Activated T-cell treated with anti-CD3 and anti-CD28 coated beads, Interleukin-2, amount 50 U/mL, for 1 hour (primary cell): Measurements from ENCODE around the gene ZDHHC14.

Experiments
- DNase-seq: peaks from one replicate; pipeline ENCODE4 v3.0.0-alpha.2; 2020

The ZDHHC14 gene

GRCh38 chr6:157632821-157633220 is 251.8 kb downstream of the ZDHHC14 start:
- no peak for DNase-seq

GRCh38 chr6:157634546-157634945 is 253.6 kb downstream of the ZDHHC14 start:
- DNase-seq: no peak

- DNase-seq: no peak
Measured at GRCh38 chr6:157635388-157636244, 254.6 kb downstream of the ZDHHC14 start.

GRCh38 chr6:157637516-157637915 is 256.5 kb downstream of the ZDHHC14 start:
- no peak for DNase-seq

- DNase-seq: no peak
Measured at GRCh38 chr6:157637941-157638662, 257.1 kb downstream of the ZDHHC14 start.

- no peak for DNase-seq
Measured at GRCh38 chr6:157638779-157639178, 257.8 kb downstream of the ZDHHC14 start.

DNA sequence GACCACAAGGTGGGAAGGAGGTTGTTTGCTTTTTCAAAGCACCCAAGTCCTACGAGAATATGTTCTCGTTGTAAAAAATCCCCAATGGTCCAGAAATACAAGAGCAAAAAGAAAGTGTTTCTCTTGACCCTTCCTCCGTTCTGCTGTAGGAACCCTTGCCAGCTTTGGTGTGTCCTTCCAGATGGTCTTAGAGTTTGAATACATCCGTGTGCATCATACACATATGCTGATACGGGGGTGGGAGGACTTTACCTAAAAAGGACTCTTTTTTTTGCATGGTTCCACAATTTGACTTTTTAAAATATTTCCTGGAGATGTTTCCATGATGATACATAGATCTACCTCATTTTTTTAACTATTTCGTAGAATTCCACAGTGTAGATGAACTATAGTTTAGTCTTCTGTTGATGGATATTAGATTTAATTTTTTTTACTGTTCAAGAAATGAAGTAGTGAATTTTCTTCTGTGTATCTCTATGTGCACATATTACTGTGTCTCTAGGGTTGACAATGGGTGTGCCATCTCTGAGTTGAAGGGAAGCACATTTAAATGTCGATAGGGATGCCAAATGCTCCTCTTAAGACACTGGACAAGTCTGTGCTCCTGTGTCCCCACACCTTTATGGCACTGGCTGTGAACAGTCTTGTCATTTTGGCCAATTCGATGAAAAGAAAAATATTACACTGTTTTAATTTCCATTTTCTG is 259.9 kb downstream of the ZDHHC14 start:
- DNase-seq: no peak

- DNase-seq: no peak
Measured at GRCh38 chr6:157641837-157642236, 260.8 kb downstream of the ZDHHC14 start.

GRCh38 chr6:157642736-157643135 is 261.7 kb downstream of the ZDHHC14 start:
- DNase-seq: no peak

GRCh38 chr6:157644043-157644810 is 263.2 kb downstream of the ZDHHC14 start:
- no peak for DNase-seq

DNA sequence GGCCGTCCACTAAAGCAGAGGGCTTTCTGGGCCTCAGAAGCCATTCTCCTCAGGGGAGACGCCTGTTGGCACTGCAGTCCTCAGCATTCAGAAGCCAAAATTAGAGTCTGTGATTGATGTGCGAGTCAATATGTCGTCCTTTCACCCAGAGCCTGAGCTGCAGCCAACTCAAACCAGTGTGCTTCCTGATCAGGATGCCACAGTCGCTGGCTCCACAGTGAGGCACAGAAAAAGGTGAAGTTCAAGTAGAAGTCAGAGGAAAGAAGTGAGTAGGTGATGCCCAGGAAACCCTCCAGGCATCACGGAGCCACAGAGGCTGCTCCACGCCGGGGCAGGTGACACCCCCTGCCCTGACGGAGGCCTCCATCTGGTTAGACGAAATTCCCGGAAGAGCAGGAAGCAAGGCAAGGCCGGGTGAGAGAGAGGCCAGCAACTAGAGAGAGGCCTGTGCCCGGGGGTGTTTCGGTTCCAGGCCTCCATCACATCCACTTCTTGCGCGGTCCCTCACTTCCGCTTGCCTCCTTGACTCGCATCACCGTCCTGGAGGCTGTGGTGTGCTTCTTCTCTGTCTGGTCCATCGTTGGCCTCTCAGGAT is 264.3 kb downstream of the ZDHHC14 start:
- DNase-seq: no peak

DNA sequence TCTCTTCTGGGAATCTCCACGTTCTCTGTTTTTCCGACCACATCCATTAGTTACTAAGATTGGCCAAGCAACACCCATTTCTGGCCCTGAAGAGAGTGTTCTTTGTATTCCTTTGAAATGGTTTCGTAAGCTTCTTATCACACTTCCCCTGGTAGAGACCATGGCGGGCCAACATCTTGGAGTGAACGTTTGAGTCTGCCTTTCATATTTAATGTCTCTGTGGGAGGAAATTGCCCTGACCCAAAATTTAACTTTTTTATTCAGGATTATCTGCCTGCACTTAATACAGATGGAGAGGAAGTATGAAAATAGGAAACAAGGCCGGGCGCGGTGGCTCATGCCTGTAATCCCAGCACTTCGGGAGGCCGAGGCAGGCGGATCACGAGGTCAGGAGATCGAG is 265.0 kb downstream of the ZDHHC14 start:
- DNase-seq: no peak

DNA sequence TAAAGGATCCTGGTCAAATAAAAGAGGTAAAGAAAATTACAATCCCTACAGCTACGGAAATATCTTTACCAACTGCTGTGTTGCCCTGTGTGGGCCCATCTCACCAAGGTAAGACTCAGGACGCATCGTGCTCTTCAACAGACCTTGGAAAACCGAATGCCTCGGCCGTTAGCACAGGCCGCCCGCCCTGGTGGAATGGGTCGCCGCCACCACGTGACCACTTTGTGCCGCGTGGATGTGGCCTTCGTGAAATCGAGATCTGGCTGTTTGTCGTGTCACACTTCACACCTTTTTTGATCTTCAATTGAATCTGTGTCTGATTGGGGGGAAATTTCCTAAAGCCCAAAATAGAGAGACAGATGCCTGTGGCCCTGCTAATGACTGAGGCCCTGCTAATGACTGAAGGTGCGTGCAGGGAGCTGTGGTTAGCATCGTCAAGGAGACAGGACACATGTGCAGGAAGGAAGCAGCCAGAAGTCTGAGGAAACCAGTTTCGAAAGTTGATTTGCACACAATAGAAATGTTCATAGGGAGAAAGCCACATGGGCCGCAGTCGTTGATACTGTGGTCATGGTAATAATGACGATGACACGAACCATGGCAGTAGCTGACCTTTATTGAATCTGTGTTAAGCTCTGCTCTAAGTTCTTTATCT is 266.4 kb downstream of the ZDHHC14 start:
- DNase-seq: no peak

- no peak for DNase-seq
Measured at GRCh38 chr6:157648561-157648960, 267.6 kb downstream of the ZDHHC14 start.

GRCh38 chr6:157649311-157650260 is 268.6 kb downstream of the ZDHHC14 start:
- DNase-seq: no peak

DNA sequence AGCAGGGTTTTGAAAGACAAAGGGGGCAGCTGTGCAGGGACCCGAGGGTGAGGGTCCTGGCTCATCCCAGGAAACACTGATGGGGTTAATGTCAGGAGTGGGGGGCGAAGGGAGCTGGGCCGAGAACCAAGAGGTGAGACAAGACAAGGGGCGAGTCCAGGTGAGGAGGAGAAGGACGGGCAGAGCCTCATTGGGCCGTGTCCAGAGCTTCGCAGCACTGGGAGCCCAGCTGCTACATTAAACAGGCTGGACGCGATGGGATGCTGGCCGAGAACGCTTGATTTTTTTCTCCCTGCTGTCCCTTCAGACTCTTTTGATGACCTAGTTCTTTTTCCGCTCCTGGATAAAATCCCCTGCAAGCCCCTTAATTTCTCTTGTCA is 269.3 kb downstream of the ZDHHC14 start:
- DNase-seq: no peak

DNA sequence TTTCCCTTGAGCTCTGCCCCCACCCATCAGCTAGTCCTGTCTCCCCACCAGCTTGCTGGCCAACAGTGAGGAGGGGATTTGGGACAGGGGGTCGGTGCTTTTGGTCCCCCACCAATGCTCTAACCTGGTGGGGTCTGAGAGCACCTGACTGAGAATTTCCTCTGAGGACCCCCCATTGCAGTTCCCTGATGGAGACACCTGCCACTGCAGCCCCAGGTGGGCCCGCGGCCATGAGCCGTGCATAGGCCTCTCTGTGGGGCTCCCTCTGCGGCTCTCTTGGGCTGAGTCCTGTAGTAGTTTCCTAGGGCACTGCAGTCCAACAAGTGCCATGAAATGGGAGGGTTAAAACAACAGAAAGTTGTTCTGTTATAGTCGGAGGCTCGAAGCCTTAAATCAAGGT is 269.8 kb downstream of the ZDHHC14 start:
- DNase-seq: no peak

DNA sequence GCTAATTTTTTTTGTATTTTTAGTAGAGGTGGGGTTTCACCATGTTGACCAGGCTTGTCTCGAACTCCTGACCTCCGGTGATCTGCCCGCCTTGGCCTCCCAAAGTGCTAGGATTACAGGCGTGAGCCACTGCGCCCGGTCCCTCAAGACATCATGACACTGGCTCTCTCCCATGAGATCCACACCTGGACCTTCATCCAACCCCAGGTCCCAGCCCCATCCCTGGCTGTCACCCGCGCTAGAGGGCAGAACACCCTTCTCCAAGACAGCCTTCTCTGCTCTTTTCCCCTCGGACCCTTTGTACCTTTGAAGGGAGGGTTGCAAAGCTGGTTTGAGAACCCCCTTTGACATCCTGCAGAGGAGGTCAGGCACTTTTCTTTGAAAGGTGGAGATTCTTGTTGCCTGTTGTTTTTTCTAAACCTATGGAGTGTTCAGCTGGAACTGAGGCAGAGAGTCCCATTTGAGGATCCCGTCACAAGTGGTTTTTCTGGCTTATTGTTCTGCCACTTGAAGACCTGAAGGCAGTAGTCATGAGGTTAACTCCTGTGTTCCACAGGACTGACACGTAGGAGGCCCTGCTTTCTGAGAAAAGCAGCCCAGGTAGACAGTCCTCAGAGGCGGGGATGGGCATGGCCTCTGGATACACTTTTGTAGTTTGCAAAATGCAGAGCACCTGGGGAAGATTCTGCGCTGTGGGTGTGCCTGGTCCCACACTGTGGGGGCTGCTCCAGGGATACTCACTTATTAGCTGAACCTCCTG is 270.9 kb downstream of the ZDHHC14 start:
- DNase-seq: no peak

- DNase-seq: no peak
Measured at GRCh38 chr6:157652601-157653363, 271.8 kb downstream of the ZDHHC14 start.
